Right cardiac atrium (tissue), 5 donors: ENCODE measurements around the gene UVRAG. TPM values are rescaled to one million over a fixed set of nuclear protein-coding genes. Genes with fewer than 3 reads are reported as not detected.

ENCODE experiments used
- ATAC-seq, 2 donors: fragments of 200-7000 bp; cut with Tn5 transposase; one replicate each; pipeline versions ENCODE4 v1.8.0 to v1.9.1; 2020; ENCODE audit warnings: moderate library complexity in 2 of 2, mild to moderate bottlenecking in 1 of 2
- DNase-seq, 3 donors: peaks; one replicate each; pipeline ENCODE4 v3.0.0-alpha.2; 2020
- H3K27ac ChIP-seq: one replicate; pipeline ENCODE4 v1.5.1; 2013; ENCODE audit warnings: mild to moderate bottlenecking, low read length, control low read depth, moderate library complexity
- H3K27me3 ChIP-seq: one replicate; pipeline ENCODE4 v1.6.1; 2013; ENCODE audit not compliant: control insufficient read depth, insufficient read depth
- H3K4me1 ChIP-seq: one replicate; pipeline ENCODE4 v1.6.1; 2013; ENCODE audit warnings: low read length; ENCODE audit not compliant: control insufficient read depth, insufficient read depth
- H3K4me3 ChIP-seq: one replicate; pipeline ENCODE4 v1.5.1; 2013; ENCODE audit warnings: low read length, control low read depth
- H3K9me3 ChIP-seq: one replicate; pipeline ENCODE4 v1.6.1; 2013; ENCODE audit warnings: low read length; ENCODE audit not compliant: control insufficient read depth
- WGBS: extraction: QIAGEN DNeasy Blood & Tissue Kit; methylation state at CpG from one replicate; pipeline ENCODE4 v1.1.7; 2013; 5-methylcytosine and 5-hydroxymethylcytosine counted together
- intact Hi-C, 4 donors: fragments of 100-400 bp; cut with DNase I; formaldehyde crosslinking; loops; one replicate each; pipeline versions ENCODE4 v1.11.0 to v1.14.0; 2022 to 2023
- polyA plus RNA-seq: library from polyadenylated mRNA; stranded (reverse); fragments of 200-250 nt; gene quantifications from one replicate; pipeline ENCODE4 v1.2.3, GENCODE V29; 2013
- total RNA-seq, 4 donors: library from RNA; stranded (reverse); fragmentation: NEBNext Ultra II Directional; extraction: Animal tissue kit (Norgen Biotek cat#: 25700); gene quantifications; one replicate each; pipeline ENCODE4 v1.2.1, GENCODE V29; 2021
- donor health status: healthy with polysubstance abuse.
- donor health status: DM: no; HTN: yes; CAD: no.
- donor health status: DM: no; HTN: no; CAD: no.
- donor health status: DM: no; HTN: yes; CAD: no; lungs with severe emphysema.
- donor health status: DM: yes; HTN: yes; CAD: no.

UVRAG gene
- total and polyA plus RNA-seq, 5 donors: 5.5 to 18.5 (median 13.9) TPM

DNA sequence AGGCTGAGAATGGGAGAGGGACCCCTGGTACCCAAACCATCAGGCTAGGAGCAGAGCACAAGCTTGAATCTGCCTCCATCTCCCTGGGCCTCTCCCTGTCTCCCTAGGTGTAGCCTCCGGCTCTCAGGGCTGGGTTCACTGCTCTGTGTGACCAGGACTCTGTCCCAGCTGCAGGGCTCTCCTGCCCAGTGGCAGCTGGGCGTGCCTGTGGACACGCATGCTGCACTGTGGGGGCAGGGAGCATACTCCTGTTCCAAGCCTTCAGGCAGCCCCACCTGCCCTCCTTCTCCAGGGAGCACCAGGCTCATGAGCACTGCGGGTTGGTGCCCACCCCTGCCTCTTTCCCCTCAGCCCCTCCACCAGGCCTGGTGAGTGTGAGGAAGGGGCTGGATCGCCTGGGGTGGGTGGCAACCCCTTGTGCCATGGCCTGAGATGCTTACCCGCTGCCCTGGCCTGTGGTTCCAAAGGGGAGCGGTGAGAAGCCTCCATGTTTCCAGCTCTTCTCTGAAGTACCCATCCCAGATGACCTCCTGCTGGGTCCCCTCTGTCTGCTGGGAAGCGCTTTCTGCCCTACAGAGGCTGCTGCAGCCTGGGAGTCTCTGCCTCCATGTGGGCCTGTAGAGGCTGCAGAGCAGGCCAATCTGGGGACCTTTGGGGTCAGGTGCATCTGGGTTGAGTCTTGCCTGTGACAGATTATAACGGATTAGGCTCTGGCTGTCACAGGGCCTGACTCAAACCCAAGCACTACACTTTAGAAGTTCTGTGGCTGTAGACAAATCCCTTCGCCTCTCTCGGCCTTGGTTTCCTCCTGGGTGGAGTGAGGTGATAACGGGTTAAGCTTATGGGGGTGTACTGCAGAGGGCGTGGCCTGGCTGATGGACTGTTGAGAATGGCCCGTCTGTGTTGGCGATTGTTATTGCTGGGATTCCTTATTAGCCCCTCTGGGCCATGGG is 347.6 kb downstream of the UVRAG start:
- Histone ChIP-seq H3K4me1 (peaks cover 2% of the 10 kb centered on the region), H3K27ac (no peak overlapping the region), H3K4me3 (no peak overlapping the region), H3K9me3 (no peaks in the 10 kb centered on the region), H3K27me3 (no peaks in the 10 kb centered on the region)
- ATAC-seq: no peak
- WGBS: 89% methylated on average over 15 of the region's 15 CpGs
- peak in 1 of 3 donors; percentile 40 for DNase-seq
- intact Hi-C loops: no loop called here

DNA sequence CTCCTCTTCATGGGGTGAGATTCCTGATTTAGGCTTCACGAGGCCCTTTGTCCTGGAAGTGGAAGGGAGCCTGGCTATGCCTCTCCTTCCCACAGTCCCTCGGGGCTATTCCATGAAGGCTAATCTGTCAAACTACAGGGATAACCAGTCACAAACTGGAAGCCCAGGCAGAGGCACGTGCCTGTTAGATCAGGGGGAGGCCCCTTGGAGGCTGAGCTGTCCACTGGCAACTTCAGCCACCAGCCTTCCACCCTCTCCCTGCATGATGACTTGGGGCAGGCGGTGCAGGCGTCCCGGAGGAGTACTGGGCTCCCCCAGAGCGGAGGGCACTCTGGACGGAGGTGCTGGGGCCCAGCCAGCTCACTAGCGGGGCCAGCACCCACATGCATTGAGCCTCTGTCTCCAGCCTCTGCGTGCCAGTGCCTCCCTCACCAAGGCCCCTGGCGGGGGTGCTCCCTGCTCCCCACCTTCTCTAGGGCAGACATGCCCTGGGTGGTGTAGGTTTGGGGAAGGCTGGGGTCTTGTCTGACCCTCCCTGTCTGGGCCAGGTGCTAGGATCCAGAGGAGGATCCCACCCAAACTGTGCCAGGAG is 348.4 kb downstream of the UVRAG start:
- Histone ChIP-seq H3K27ac (no peak overlapping the region), H3K4me1 (peaks cover 2% of the 10 kb centered on the region), H3K9me3 (no peaks in the 10 kb centered on the region), H3K27me3 (no peaks in the 10 kb centered on the region), H3K4me3 (no peak overlapping the region)
- no peak for ATAC-seq
- DNase-seq: peak in 1 of 3 donors; percentile 53
- intact Hi-C loops: no loop called here
- 89% methylated on average over 11 of the region's 11 CpGs for WGBS

DNA sequence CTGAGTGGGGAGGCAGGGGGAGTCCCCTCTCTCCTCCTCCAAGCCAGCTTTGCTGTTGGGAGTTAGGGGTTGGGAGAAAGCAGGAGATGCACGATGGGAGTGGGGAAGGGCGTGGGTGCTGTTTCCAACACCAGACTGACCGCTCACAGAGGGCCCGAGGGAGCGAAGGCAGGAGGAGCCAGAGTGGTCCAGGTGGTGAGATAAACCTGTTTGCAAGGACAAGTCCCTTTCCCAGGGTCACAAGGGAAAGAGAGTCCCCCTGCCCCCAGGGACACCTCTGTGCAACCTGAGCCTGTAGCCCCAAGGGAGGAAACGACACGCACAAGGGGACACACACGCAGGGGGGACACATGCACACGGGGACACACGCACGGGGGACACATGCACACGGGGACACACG is 349.1 kb downstream of the UVRAG start:
- Histone ChIP-seq H3K4me1 (peaks cover 2% of the 10 kb centered on the region), H3K27ac (no peak overlapping the region), H3K9me3 (no peaks in the 10 kb centered on the region), H3K27me3 (no peaks in the 10 kb centered on the region), H3K4me3 (no peak overlapping the region)
- 86% methylated on average over 13 of the region's 13 CpGs for WGBS
- intact Hi-C loops: no loop called here
- DNase-seq (peak in 1 of 3 donors; percentile 16), ATAC-seq (no peak)

DNA sequence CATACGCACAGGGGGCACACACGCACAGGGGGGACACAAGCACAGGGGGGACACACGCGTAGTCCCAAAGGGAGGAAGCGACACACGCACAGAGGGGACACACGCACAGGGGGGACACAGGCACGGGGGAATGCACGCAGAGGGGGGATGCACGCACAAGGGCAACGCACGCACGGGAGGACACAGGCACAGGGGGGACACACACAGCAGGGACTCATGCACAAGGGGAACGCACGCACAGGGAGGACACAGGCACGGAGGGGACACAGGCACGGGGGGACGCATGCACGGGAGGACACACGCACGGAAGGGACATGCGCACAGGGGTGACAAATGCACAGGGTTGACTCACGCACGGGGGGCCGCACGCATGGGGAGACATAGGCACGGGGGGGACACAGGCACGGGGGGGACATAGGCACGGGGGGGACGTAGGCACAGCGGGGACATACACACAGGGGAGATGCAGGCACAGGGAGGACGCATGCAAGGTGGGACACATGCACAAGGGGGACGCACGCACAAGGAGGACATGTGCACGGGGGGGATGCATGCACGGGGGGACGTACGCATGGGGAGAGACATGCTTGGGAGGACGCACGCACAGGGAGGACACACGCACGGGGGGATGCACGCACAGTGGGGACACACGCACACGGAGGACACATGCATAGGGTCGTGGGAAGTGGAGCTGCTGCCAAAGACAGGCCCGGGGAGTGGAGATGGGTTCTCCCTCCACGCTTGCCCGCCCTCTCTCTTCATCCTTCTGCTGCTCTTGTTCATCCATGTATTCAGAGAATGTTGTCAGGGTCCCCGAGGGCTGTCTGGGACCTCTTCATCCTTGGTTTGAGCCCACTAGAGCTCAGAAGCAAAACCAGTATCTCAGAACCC is 350.1 kb downstream of the UVRAG start:
- peaks cover 2% of the 10 kb centered on the region for H3K4me1 ChIP-seq

GRCh38 chr11:76166314-76166713 is 351.3 kb downstream of the UVRAG start:
- H3K9me3 ChIP-seq: no peaks in the 10 kb centered on the region
- peaks cover 2% of the 10 kb centered on the region for H3K4me1 ChIP-seq
- intact Hi-C loops: no loop called here
- no peak overlapping the region for H3K4me3 ChIP-seq
- DNase-seq (no peak), ATAC-seq (no peak)
- no peaks in the 10 kb centered on the region for H3K27me3 ChIP-seq
- no peak overlapping the region for H3K27ac ChIP-seq
- WGBS: 85% methylated on average over 6 of the region's 6 CpGs

More for the DNA sequence above, 350.1 kb downstream of the UVRAG start:
- intact Hi-C loops: no loop called here
- ATAC-seq (no peak), DNase-seq (peak in 1 of 3 donors; percentile 48)
- 90% methylated on average over 50 of the region's 50 CpGs for WGBS
- Histone ChIP-seq H3K4me3 (no peak overlapping the region), H3K9me3 (no peaks in the 10 kb centered on the region), H3K27ac (no peak overlapping the region), H3K27me3 (no peaks in the 10 kb centered on the region)

DNA sequence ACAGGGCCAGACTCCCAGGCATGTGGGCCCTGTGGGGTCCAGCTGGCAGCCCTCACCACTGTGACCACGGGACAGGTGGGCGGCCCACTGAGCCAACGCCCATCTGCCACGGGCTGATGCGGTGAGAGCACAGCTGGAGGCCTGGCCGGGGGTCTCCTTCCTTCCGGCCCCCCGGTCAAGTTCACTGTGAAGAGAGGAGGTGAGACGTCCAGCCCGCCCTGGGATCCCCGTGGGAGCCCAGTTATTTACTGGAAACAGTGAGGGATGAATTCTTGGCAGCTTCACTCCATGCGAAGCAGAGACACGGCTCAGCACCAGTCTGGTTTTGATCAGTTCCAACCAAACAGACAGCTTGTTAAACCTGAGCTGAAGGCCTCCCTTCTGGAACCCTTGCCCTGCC is 352.6 kb downstream of the UVRAG start:
- WGBS: 54% methylated on average over 13 of the region's 13 CpGs
- no peaks in the 10 kb centered on the region for H3K9me3 ChIP-seq
- H3K27ac ChIP-seq: no peak overlapping the region
- DNase-seq: no peak
- no peaks in the 10 kb centered on the region for H3K27me3 ChIP-seq
- intact Hi-C loops: no loop called here
- ATAC-seq: no peak
- H3K4me3 ChIP-seq: no peak overlapping the region
- no peaks in the 10 kb centered on the region for H3K4me1 ChIP-seq

DNA sequence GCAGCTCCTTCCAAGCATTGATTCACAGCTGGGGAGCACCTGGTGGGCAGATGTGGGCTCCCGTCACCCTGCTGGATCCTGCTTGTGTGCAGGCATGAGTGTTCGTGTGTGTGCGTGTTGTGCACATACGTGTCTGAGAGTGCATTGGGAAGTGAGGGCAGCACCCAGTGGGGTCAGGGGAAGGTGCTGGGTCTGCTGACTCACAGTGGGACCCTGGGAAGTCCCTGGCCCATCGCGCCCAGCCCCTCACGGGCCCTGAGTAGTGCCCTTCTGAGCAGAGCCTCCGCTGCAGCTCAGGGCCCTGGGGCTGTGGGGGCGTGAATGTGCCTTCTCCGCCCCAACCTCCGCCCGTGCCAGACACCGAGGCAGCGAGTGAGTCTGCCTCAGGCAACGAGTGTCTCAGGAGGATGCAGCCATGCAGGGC is 354.5 kb downstream of the UVRAG start:
- H3K4me1 ChIP-seq: no peaks in the 10 kb centered on the region
- ATAC-seq (no peak), DNase-seq (peak in 1 of 3 donors; percentile 40)
- intact Hi-C loops: no loop called here
- no peak overlapping the region for H3K27ac ChIP-seq
- no peak overlapping the region for H3K4me3 ChIP-seq
- no peaks in the 10 kb centered on the region for H3K27me3 ChIP-seq
- no peaks in the 10 kb centered on the region for H3K9me3 ChIP-seq
- 78% methylated on average over 15 of the region's 15 CpGs for WGBS

GRCh38 chr11:76170468-76170867 is 355.5 kb downstream of the UVRAG start:
- whole genome bisulfite sequencing: 70% methylated on average over 4 of the region's 4 CpGs
- Histone ChIP-seq H3K4me3 (no peak overlapping the region), H3K4me1 (no peaks in the 10 kb centered on the region), H3K27me3 (no peaks in the 10 kb centered on the region), H3K27ac (no peak overlapping the region), H3K9me3 (no peaks in the 10 kb centered on the region)
- DNase-seq (no peak), ATAC-seq (no peak)
- intact Hi-C loops: no loop called here

- Histone ChIP-seq H3K27me3 (no peaks in the 10 kb centered on the region), H3K9me3 (no peaks in the 10 kb centered on the region), H3K4me1 (no peaks in the 10 kb centered on the region), H3K4me3 (no peak overlapping the region), H3K27ac (no peak overlapping the region)
- 83% methylated on average over 13 of the region's 13 CpGs for WGBS
- intact Hi-C loops: no loop called here
- DNase-seq: no peak
- ATAC-seq: no peak
These were observed 357.6 kb downstream of the UVRAG start for GRCh38 chr11:76172583-76172982.

DNA sequence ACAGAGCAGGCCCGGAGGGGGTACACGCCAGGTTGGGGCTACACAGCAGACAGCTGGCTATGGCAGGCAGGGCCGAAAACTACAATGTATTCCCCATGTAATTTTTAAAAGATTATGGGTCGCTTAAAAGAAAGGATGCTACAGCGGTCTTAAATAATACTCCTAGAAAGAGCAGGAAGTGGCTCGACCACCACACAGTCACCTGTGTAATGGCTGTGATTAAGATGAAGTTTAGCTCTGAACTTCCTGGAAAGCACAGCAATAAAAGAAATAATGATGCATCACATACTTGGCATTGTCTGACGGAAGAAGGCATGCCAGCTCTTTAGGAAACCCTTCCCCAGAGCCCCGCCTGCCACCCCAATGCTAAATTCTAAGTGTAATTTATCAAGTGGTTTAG is 358.7 kb downstream of the UVRAG start:
- no peak for ATAC-seq
- Histone ChIP-seq H3K27ac (no peak overlapping the region), H3K4me1 (no peaks in the 10 kb centered on the region), H3K27me3 (no peaks in the 10 kb centered on the region), H3K9me3 (no peaks in the 10 kb centered on the region), H3K4me3 (no peak overlapping the region)
- DNase-seq: peak in 1 of 3 donors; percentile 16
- intact Hi-C loops: no loop called here
- 91% methylated on average over 8 of the region's 8 CpGs for WGBS
